GM12878 (cell line): ENCODE results near the gene PRX. TPM values are rescaled to one million over a fixed set of nuclear protein-coding genes. Genes with fewer than 3 reads are reported as not detected.

Experiments used
- ASH2L ChIP-seq: fragments of 300-600, 200-600 bp; sonication (generic); IDR thresholded peaks from 2 replicates; pipeline ENCODE4 v1.6.1; 2017; ENCODE audit warnings: low read depth, mild to moderate bottlenecking, borderline replicate concordance
- ATF7 ChIP-seq: fragments of 450-650 bp; IDR thresholded peaks from 2 replicates; pipeline ENCODE4 v1.6.1; 2016; ENCODE audit warnings: low read depth, mild to moderate bottlenecking
- CREM ChIP-seq: IDR thresholded peaks from 2 replicates; pipeline ENCODE4 v1.6.1; 2014; ENCODE audit warnings: antibody characterized with exemption, low read depth
- E4F1 ChIP-seq: fragments of 450-650 bp; IDR thresholded peaks from 2 replicates; pipeline ENCODE4 v1.6.1; 2018; ENCODE audit warnings: borderline replicate concordance, mild to moderate bottlenecking; ENCODE audit not compliant: partially characterized antibody
- FOXM1 ChIP-seq: IDR thresholded peaks from 2 replicates; pipeline ENCODE4 v1.6.1; 2012; ENCODE audit warnings: low read depth, mild to moderate bottlenecking, inconsistent platforms, low read length, moderate library complexity
- HDGF ChIP-seq: fragments of 450-650 bp; IDR thresholded peaks from 2 replicates; pipeline ENCODE4 v1.6.1; 2016; ENCODE audit warnings: antibody characterized with exemption
- IKZF2 ChIP-seq, 2 experiments: fragments of 450-650 bp; IDR thresholded peaks; 2 replicates each; pipeline ENCODE4 v1.6.1; 2017; ENCODE audit warnings: mild to moderate bottlenecking in 2 of 2, moderate library complexity in 2 of 2
- IRF4 ChIP-seq: IDR thresholded peaks from 2 replicates; pipeline ENCODE4 v1.6.1; 2011; ENCODE audit warnings: low read depth, low read length
- IRF5 ChIP-seq: fragments of 450-650 bp; IDR thresholded peaks from 2 replicates; pipeline ENCODE4 v1.6.1; 2017; ENCODE audit warnings: borderline replicate concordance
- KAT2A ChIP-seq: conservative IDR thresholded peaks from 2 replicates; pipeline ENCODE4 v1.6.1; 2011; ENCODE audit warnings: low read depth, low read length; ENCODE audit not compliant: control insufficient read depth
- MYC ChIP-seq: IDR thresholded peaks from 2 replicates; pipeline ENCODE4 v1.6.1; 2011; ENCODE audit warnings: mild to moderate bottlenecking, low read length, moderate library complexity, inconsistent platforms; ENCODE audit not compliant: insufficient read depth, insufficient replicate concordance, insufficient read length, severe bottlenecking
- NFXL1 ChIP-seq: fragments of 450-650 bp; IDR thresholded peaks from 2 replicates; pipeline ENCODE4 v1.6.1; 2017; ENCODE audit warnings: antibody characterized with exemption, mild to moderate bottlenecking, borderline replicate concordance
- NKRF ChIP-seq: fragments of 450-650 bp; conservative IDR thresholded peaks from 2 replicates; pipeline ENCODE4 v1.6.1; 2017; ENCODE audit warnings: mild to moderate bottlenecking, moderate library complexity
- PAX5 ChIP-seq: IDR thresholded peaks from 2 replicates; pipeline ENCODE4 v1.6.1; 2011; ENCODE audit warnings: low read depth, low read length, borderline replicate concordance
- PKNOX1 ChIP-seq: fragments of 450-650 bp; IDR thresholded peaks from 2 replicates; pipeline ENCODE4 v1.6.1; 2016; ENCODE audit warnings: mild to moderate bottlenecking
- POU2F2 ChIP-seq: IDR thresholded peaks from 3 replicates; pipeline ENCODE4 v1.6.1; 2011; ENCODE audit warnings: low read depth, mild to moderate bottlenecking, low read length, borderline replicate concordance
- SPI1 ChIP-seq: IDR thresholded peaks from 2 replicates; pipeline ENCODE4 v1.6.1; 2011; ENCODE audit warnings: low read depth, mild to moderate bottlenecking, low read length, moderate library complexity, borderline replicate concordance; ENCODE audit not compliant: insufficient read depth
- SUZ12 ChIP-seq: fragments of 200-600 bp; sonication (generic); IDR thresholded peaks from one replicate; pipeline ENCODE4 v1.6.1; 2018; ENCODE audit warnings: antibody characterized with exemption, mild to moderate bottlenecking; ENCODE audit not compliant: unreplicated experiment
- USF1 ChIP-seq: IDR thresholded peaks from 2 replicates; pipeline ENCODE4 v1.6.1; 2011; ENCODE audit warnings: borderline replicate concordance, low read depth, mild to moderate bottlenecking, moderate library complexity, mixed read lengths, low read length; ENCODE audit not compliant: insufficient read depth; ENCODE audit errors: extremely low read length
- ZNF274 ChIP-seq: IDR thresholded peaks from one replicate; pipeline ENCODE4 v1.8.0; 2011; ENCODE audit not compliant: insufficient read length, insufficient read depth
- polyA plus RNA-seq, 11 experiments: library from polyadenylated mRNA; depleted of rRNA in 4 of 11; unstranded in 6 of 11; stranded (reverse) in 5 of 11; fragments of >200 nt; fragmentation: Nextera tagmentation in 4 of 11; fragmentation: Illumina TruSeq in 1 of 11; extraction: Ambion mirVana in 4 of 11; extraction: Trizol in 1 of 11; gene quantifications; 1 replicate in 1 of 11; 2 replicates in 10 of 11; pipeline versions ENCODE4 v1.2.1 to v1.2.3, GENCODE V29; 2011 to 2016; ENCODE audit warnings: inconsistent platforms in 2 of 11, missing spikeins in 2 of 11, low read depth in 1 of 11
- total RNA-seq, 4 experiments: library from RNA; depleted of rRNA in 3 of 4; stranded (reverse); fragments of >200 nt in 3 of 4; fragmentation: Illumina TruSeq in 1 of 4; extraction: Trizol in 1 of 4; gene quantifications; 2 replicates each; pipeline versions ENCODE4 v1.2.1 to v1.2.3, GENCODE V29; 2013 to 2021

Gene PRX
- total and polyA plus RNA-seq, 10 of the 15 experiments (the other 5 are each of a cell fraction or from before 2014, with no cell fraction given) = 0.02 to 1.4 (median 0.54) TPM; not detected in 1

- TF ChIP-seq SUZ12 = no peak
- TF ChIP-seq ATF7 = peak; percentile 19; the same call in 1 of the 2 replicates
- TF ChIP-seq PKNOX1 = no peak
- TF ChIP-seq E4F1 = no peak
- no peak for TF ChIP-seq SPI1
- no peak for TF ChIP-seq NKRF
- no peak for TF ChIP-seq MYC
- no peak for TF ChIP-seq KAT2A
- TF ChIP-seq ASH2L = no peak
- no peak for TF ChIP-seq CREM
- TF ChIP-seq HDGF = peak; percentile 40; the same call in 1 of the 2 replicates
- 0 out of 4 replicates have a peak, but pooled peaks have one; percentile 17 to 25 for TF ChIP-seq IKZF2 (IDR thresholded peaks at IDR 0.05)
- no peak for TF ChIP-seq IRF5
- no peak for TF ChIP-seq NFXL1
- TF ChIP-seq USF1 = no peak
- TF ChIP-seq PAX5 = no peak
- no peak for TF ChIP-seq POU2F2
- TF ChIP-seq ZNF274 = no peak
- TF ChIP-seq FOXM1 = no peak
- no peak for TF ChIP-seq IRF4
Observed at GRCh38 chr19:40444825-40445312, 31.7 kb upstream of the PRX start (continued).
